Neural progenitor cell (in vitro differentiated cells): ENCODE results near the gene PAX5. TPM values are rescaled to one million over a fixed set of nuclear protein-coding genes. Genes with fewer than 3 reads are reported as not detected.
A peak's percentile ranks its signal among the peaks of the same experiment; 100 is the strongest.

ENCODE experiments used
- DNase-seq: peaks from one replicate; pipeline ENCODE4 v3.0.0-alpha.2; 2016; ENCODE audit warnings: low spot score
- H2AFZ ChIP-seq: fragments of 200-600 bp; sonication (generic); replicated peaks from 2 replicates; pipeline ENCODE4 v1.6.1; 2016; ENCODE audit warnings: antibody characterized with exemption
- H3F3A ChIP-seq: fragments of 200-600 bp; sonication (generic); 2 replicates; pipeline ENCODE4 v1.6.1; 2016; ENCODE audit warnings: antibody characterized with exemption, low read depth
- H3K27ac ChIP-seq: fragments of 200-600 bp; sonication (generic); 2 replicates; pipeline ENCODE4 v1.5.1; 2016; ENCODE audit warnings: mild to moderate bottlenecking
- H3K27me3 ChIP-seq: fragments of 200-600 bp; sonication (generic); 2 replicates; pipeline ENCODE4 v1.6.1; 2016; ENCODE audit warnings: mild to moderate bottlenecking, moderate library complexity
- H3K36me3 ChIP-seq: fragments of 200-600 bp; sonication (generic); 2 replicates; pipeline ENCODE4 v1.5.1; 2016
- H3K4me1 ChIP-seq: fragments of 200-600 bp; sonication (generic); 2 replicates; pipeline ENCODE4 v1.6.1; 2016; ENCODE audit warnings: mixed run types
- H3K4me2 ChIP-seq: fragments of 200-600 bp; sonication (generic); 2 replicates; pipeline ENCODE4 v1.6.1; 2016
- H3K4me3 ChIP-seq: fragments of 200-600 bp; sonication (generic); 2 replicates; pipeline ENCODE4 v1.5.1; 2016
- H3K79me2 ChIP-seq: fragments of 200-600 bp; sonication (generic); 2 replicates; pipeline ENCODE4 v1.6.1; 2016; ENCODE audit warnings: low read depth
- H3K9ac ChIP-seq: fragments of 200-600 bp; sonication (generic); 2 replicates; pipeline ENCODE4 v1.6.1; 2016
- H3K9me3 ChIP-seq: fragments of 200-600 bp; sonication (generic); 2 replicates; pipeline ENCODE4 v1.5.1; 2016; ENCODE audit warnings: low read depth
- H4K20me1 ChIP-seq: fragments of 200-600 bp; sonication (generic); 2 replicates; pipeline ENCODE4 v1.6.1; 2016; ENCODE audit warnings: low read depth
- H3K27ac Mint-ChIP-seq: 3 replicates; pipeline ENCODE4 v1.8.0; 2021; ENCODE audit warnings: mixed read lengths
- H3K27me3 Mint-ChIP-seq: 2 replicates; pipeline ENCODE4 v1.8.0; 2022; ENCODE audit warnings: low read depth, mild to moderate bottlenecking, inconsistent platforms, moderate library complexity, mixed read lengths; ENCODE audit not compliant: insufficient read depth
- H3K36me3 Mint-ChIP-seq: 3 replicates; pipeline ENCODE4 v1.8.0; 2021; ENCODE audit warnings: mixed read lengths
- H3K4me1 Mint-ChIP-seq: 3 replicates; pipeline ENCODE4 v1.8.0; 2021; ENCODE audit warnings: mixed read lengths
- H3K4me3 Mint-ChIP-seq: 3 replicates; pipeline ENCODE4 v1.8.0; 2021; ENCODE audit warnings: mild to moderate bottlenecking, moderate library complexity, mixed read lengths
- H3K9me3 Mint-ChIP-seq: 3 replicates; pipeline ENCODE4 v1.8.0; 2020; ENCODE audit warnings: mixed read lengths
- CTCF ChIP-seq: fragments of 200-600 bp; sonication (generic); IDR thresholded peaks from 2 replicates; pipeline ENCODE4 v1.5.1; 2017; ENCODE audit warnings: antibody characterized with exemption, mild to moderate bottlenecking
- EZH2 ChIP-seq: fragments of 200-600 bp; sonication (generic); IDR thresholded peaks from 2 replicates; pipeline ENCODE4 v1.6.1; 2017; ENCODE audit warnings: antibody characterized with exemption, mild to moderate bottlenecking, moderate library complexity
- EZH2phosphoT487 ChIP-seq: fragments of 200-600 bp; sonication (generic); IDR thresholded peaks from 2 replicates; pipeline ENCODE4 v1.6.1; 2017; ENCODE audit warnings: antibody characterized with exemption
- total RNA-seq: library from RNA; depleted of rRNA; stranded (reverse); fragments of >200 nt; gene quantifications from 2 replicates; pipeline ENCODE4 v1.2.3, GENCODE V29; 2015; ENCODE audit warnings: low replicate concordance

The PAX5 gene
- total RNA-seq, 1 donor from 2014 or later = not detected

- H4K20me1 ChIP-seq = no peaks in the 10 kb centered on the region
- peaks cover 15% of the 10 kb centered on the region for H3K4me1 ChIP-seq
- no peaks in the 10 kb centered on the region for H3K9me3 ChIP-seq
- no peak overlapping the region for H2AFZ ChIP-seq
- Mint-ChIP-seq H3K4me3 (no peak overlapping the region), H3K36me3 (no peaks in the 10 kb centered on the region), H3K27ac (peak overlapping the region; percentile 92), H3K9me3 (peaks cover 2% of the 10 kb centered on the region), H3K27me3 (peaks cover 19% of the 10 kb centered on the region), H3K4me1 (peaks cover 34% of the 10 kb centered on the region)
- H3K27ac ChIP-seq = no peak overlapping the region
- H3K4me3 ChIP-seq = no peak overlapping the region
- H3K36me3 ChIP-seq = no peaks in the 10 kb centered on the region
- H3K9ac ChIP-seq = no peak overlapping the region
- H3K27me3 ChIP-seq = peaks cover 28% of the 10 kb centered on the region
- H3K79me2 ChIP-seq = no peaks in the 10 kb centered on the region
- no peak overlapping the region for H3K4me2 ChIP-seq
- TF ChIP-seq EZH2 = no peak
- no peak for TF ChIP-seq EZH2phosphoT487
- no peak for TF ChIP-seq CTCF
- DNase-seq = no peak
- H3F3A ChIP-seq = peaks cover 14% of the 10 kb centered on the region
Observed at GRCh38 chr9:36820392-36820861, 213.6 kb downstream of the PAX5 start.

GRCh38 chr9:36818965-36819870 is 214.8 kb downstream of the PAX5 start:
- TF ChIP-seq EZH2 = peak; percentile 36
- TF ChIP-seq EZH2phosphoT487 = no peak
- TF ChIP-seq CTCF = no peak
- H3K27me3 ChIP-seq = peaks cover 28% of the 10 kb centered on the region
- peak; percentile 69 for DNase-seq
- H3K4me1 ChIP-seq = peaks cover 15% of the 10 kb centered on the region
- peak overlapping the region; percentile 65 for H3K4me2 ChIP-seq
- Mint-ChIP-seq H3K4me3 (no peak overlapping the region), H3K9me3 (peaks cover 2% of the 10 kb centered on the region), H3K27me3 (peaks cover 19% of the 10 kb centered on the region), H3K4me1 (peaks cover 34% of the 10 kb centered on the region), H3K36me3 (no peaks in the 10 kb centered on the region), H3K27ac (peak overlapping the region; percentile 26)
- H3K4me3 ChIP-seq = no peak overlapping the region
- no peak overlapping the region for H3K27ac ChIP-seq
- no peaks in the 10 kb centered on the region for H3K36me3 ChIP-seq
- H3K9ac ChIP-seq = no peak overlapping the region
- H3K79me2 ChIP-seq = no peaks in the 10 kb centered on the region
- no peaks in the 10 kb centered on the region for H3K9me3 ChIP-seq
- H3F3A ChIP-seq = peaks cover 14% of the 10 kb centered on the region
- no peaks in the 10 kb centered on the region for H4K20me1 ChIP-seq
- peak overlapping the region; percentile 95 for H2AFZ ChIP-seq

GRCh38 chr9:36818242-36818938 is 215.7 kb downstream of the PAX5 start:
- Mint-ChIP-seq H3K9me3 (peaks cover 2% of the 10 kb centered on the region), H3K4me3 (peak overlapping the region; percentile 1), H3K27me3 (peaks cover 15% of the 10 kb centered on the region), H3K36me3 (no peaks in the 10 kb centered on the region), H3K27ac (peak overlapping the region; percentile 26), H3K4me1 (peaks cover 32% of the 10 kb centered on the region)
- Histone ChIP-seq H3K4me3 (no peak overlapping the region), H3K27me3 (peaks cover 28% of the 10 kb centered on the region), H3K27ac (no peak overlapping the region), H2AFZ (peak overlapping the region; percentile 95), H3K4me2 (peak overlapping the region; percentile 65), H3K9ac (no peak overlapping the region), H3F3A (peaks cover 14% of the 10 kb centered on the region), H3K79me2 (no peaks in the 10 kb centered on the region), H3K9me3 (no peaks in the 10 kb centered on the region), H3K36me3 (no peaks in the 10 kb centered on the region), H3K4me1 (peaks cover 15% of the 10 kb centered on the region), H4K20me1 (no peaks in the 10 kb centered on the region)
- TF ChIP-seq EZH2phosphoT487 (no peak), EZH2 (peak; percentile 7)
- DNase-seq = peak; percentile 21
